PC-3 (cell line): ENCODE measurements around the gene SRPK3. TPM values are rescaled to one million over a fixed set of nuclear protein-coding genes. Genes with fewer than 3 reads are reported as not detected.

Experiments used
- ATAC-seq: fragments of 200-7000 bp; cut with Tn5 transposase; 2 replicates; pipeline ENCODE4 v1.9.1; 2020; ENCODE audit warnings: mild to moderate bottlenecking, moderate library complexity
- BruUV-seq: library from RNA; stranded (reverse); fragments of 400-500 nt; replicated peaks from 2 replicates; lab custom pipeline; 2021; lab: Mats Ljungman, UMichigan
- CTCF ChIA-PET: fragments of 300-600 bp; sonication (Branson Sonifier 250); formaldehyde crosslinking; loops from one replicate; lab custom pipeline; 2022; ENCODE audit warnings: antibody characterized with exemption; lab: Charles Lee
- POLR2A ChIA-PET: fragments of 300-600 bp; sonication (Branson Sonifier 250); formaldehyde crosslinking; loops from one replicate; lab custom pipeline; 2022; ENCODE audit warnings: antibody characterized with exemption; ENCODE audit not compliant: unreplicated experiment; lab: Charles Lee
- DNase-seq: peaks from one replicate; pipeline ENCODE4 v3.0.0-alpha.2; 2015
- H2AFZ ChIP-seq: fragments of 300-600 bp; sonication (generic); 2 replicates; pipeline ENCODE4 v1.6.0; 2016; ENCODE audit warnings: antibody characterized with exemption, low read length
- H3F3A ChIP-seq: fragments of 300-600 bp; sonication (generic); one replicate; pipeline ENCODE4 v1.6.0; 2017; ENCODE audit warnings: antibody characterized with exemption, low read length, control low read depth, mild to moderate bottlenecking; ENCODE audit not compliant: unreplicated experiment
- H3K27ac ChIP-seq: fragments of 300-600 bp; sonication (generic); 2 replicates; pipeline ENCODE4 v1.5.1; 2016; ENCODE audit warnings: mild to moderate bottlenecking, low read length
- H3K27me3 ChIP-seq: fragments of 300-600 bp; sonication (generic); 2 replicates; pipeline ENCODE4 v1.6.1; 2016; ENCODE audit warnings: low read length, mixed read lengths
- H3K36me3 ChIP-seq: fragments of 300-600 bp; sonication (generic); 2 replicates; pipeline ENCODE4 v1.6.1; 2016; ENCODE audit warnings: low read depth, mixed run types, low read length, mixed read lengths
- H3K4me1 ChIP-seq: fragments of 300-600 bp; sonication (generic); 2 replicates; pipeline ENCODE4 v1.5.1; 2016; ENCODE audit warnings: low read length; ENCODE audit not compliant: insufficient read depth
- H3K4me2 ChIP-seq: fragments of 300-600 bp; sonication (generic); 2 replicates; pipeline ENCODE4 v1.6.0; 2016; ENCODE audit warnings: low read length
- H3K4me3 ChIP-seq: fragments of 300-600 bp; sonication (generic); 2 replicates; pipeline ENCODE4 v1.5.1; 2016; ENCODE audit warnings: mild to moderate bottlenecking, low read length, mixed read lengths
- H3K79me2 ChIP-seq: fragments of 300-600 bp; sonication (generic); 2 replicates; pipeline ENCODE4 v1.6.1; 2017; ENCODE audit warnings: low read length, mixed read lengths
- H3K9ac ChIP-seq: fragments of 300-600 bp; sonication (generic); 2 replicates; pipeline ENCODE4 v1.6.0; 2016; ENCODE audit warnings: mild to moderate bottlenecking, low read length
- H3K9me2 ChIP-seq: fragments of 300-600 bp; sonication (generic); replicated peaks from 2 replicates; pipeline ENCODE4 v1.6.1; 2016; ENCODE audit warnings: mixed run types, low read length, mixed read lengths
- H3K9me3 ChIP-seq: fragments of 300-600 bp; sonication (generic); 2 replicates; pipeline ENCODE4 v1.6.1; 2016; ENCODE audit warnings: low read length, mixed read lengths
- H4K20me1 ChIP-seq: fragments of 300-600 bp; sonication (generic); 2 replicates; pipeline ENCODE4 v1.6.1; 2016; ENCODE audit warnings: low read length, mixed read lengths
- CTCF ChIP-seq: fragments of 300-600 bp; sonication (generic); conservative IDR thresholded peaks from 2 replicates; pipeline ENCODE4 v1.5.1; 2017; ENCODE audit warnings: antibody characterized with exemption, low read depth, mild to moderate bottlenecking, low read length
- EZH2 ChIP-seq: fragments of 300-600 bp; sonication (generic); IDR thresholded peaks from one replicate; pipeline ENCODE4 v1.6.1; 2017; ENCODE audit warnings: antibody characterized with exemption, mild to moderate bottlenecking, low read length; ENCODE audit not compliant: unreplicated experiment
- EZH2phosphoT487 ChIP-seq: fragments of 300-600 bp; sonication (generic); IDR thresholded peaks from 2 replicates; pipeline ENCODE4 v1.6.1; 2018; ENCODE audit warnings: mild to moderate bottlenecking, antibody characterized with exemption, low read length, borderline replicate concordance
- intact Hi-C: fragments of 100-400 bp; cut with micrococcal nuclease; formaldehyde crosslinking; loops from 2 replicates; pipeline ENCODE4 v1.9.0; 2023
- total RNA-seq: library from RNA; depleted of rRNA; stranded (reverse); fragments of >200 nt; gene quantifications from 2 replicates; pipeline ENCODE4 v1.2.3, GENCODE V29; 2014

Gene SRPK3
- total RNA-seq, 1 experiment from 2014 or later = 1.5 TPM

- DNase-seq (no peak), ATAC-seq (no peak)
- intact Hi-C loops = no loop called here
- Histone ChIP-seq H3K27ac (no peak overlapping the region), H3K9me3 (no peaks in the 10 kb centered on the region), H3F3A (no peaks in the 10 kb centered on the region), H4K20me1 (no peaks in the 10 kb centered on the region), H3K79me2 (no peaks in the 10 kb centered on the region), H3K4me1 (no peaks in the 10 kb centered on the region), H3K9me2 (no peaks in the 10 kb centered on the region), H3K4me3 (no peak overlapping the region), H3K4me2 (no peak overlapping the region), H3K36me3 (no peaks in the 10 kb centered on the region), H3K27me3 (peaks cover 45% of the 10 kb centered on the region), H2AFZ (no peak overlapping the region), H3K9ac (no peak overlapping the region)
- CTCF ChIA-PET = no interaction called here
- no TSS peak for BruUV-seq
- POLR2A ChIA-PET = no interaction called here
- TF ChIP-seq CTCF (no peak), EZH2 (no peak), EZH2phosphoT487 (no peak)
Observed at GRCh38 chrX:153827903-153828302, 47.1 kb downstream of the SRPK3 start.

GRCh38 chrX:153828308-153828707 lies 47.5 kb downstream of the SRPK3 start:
- Histone ChIP-seq H3K4me1 (no peaks in the 10 kb centered on the region), H3K4me2 (no peak overlapping the region), H3K27me3 (peaks cover 45% of the 10 kb centered on the region), H3K9me2 (no peaks in the 10 kb centered on the region), H3K9ac (no peak overlapping the region), H4K20me1 (no peaks in the 10 kb centered on the region), H3K79me2 (no peaks in the 10 kb centered on the region), H3K9me3 (no peaks in the 10 kb centered on the region), H2AFZ (no peak overlapping the region), H3K4me3 (no peak overlapping the region), H3K36me3 (no peaks in the 10 kb centered on the region), H3K27ac (no peak overlapping the region), H3F3A (no peaks in the 10 kb centered on the region)
- no peak for DNase-seq
- ChIA-PET POLR2A (no interaction called here), CTCF (no interaction called here)
- no peak for ATAC-seq
- intact Hi-C loops = no loop called here
- TF ChIP-seq EZH2 = no peak
- no peak for TF ChIP-seq EZH2phosphoT487
- TF ChIP-seq CTCF = no peak
- no TSS peak for BruUV-seq

GRCh38 chrX:153828723-153829548 lies 48.1 kb downstream of the SRPK3 start:
- no peaks in the 10 kb centered on the region for H4K20me1 ChIP-seq
- ATAC-seq (no peak), DNase-seq (no peak)
- CTCF ChIA-PET = no interaction called here
- BruUV-seq = no TSS peak
- no peak overlapping the region for H3K27ac ChIP-seq
- intact Hi-C loops = no loop called here
- no peaks in the 10 kb centered on the region for H3K79me2 ChIP-seq
- H3K36me3 ChIP-seq = no peaks in the 10 kb centered on the region
- no peak overlapping the region for H3K4me3 ChIP-seq
- H3K4me1 ChIP-seq = no peaks in the 10 kb centered on the region
- H3K27me3 ChIP-seq = peaks cover 45% of the 10 kb centered on the region
- no peaks in the 10 kb centered on the region for H3F3A ChIP-seq
- H3K9me3 ChIP-seq = no peaks in the 10 kb centered on the region
- POLR2A ChIA-PET = no interaction called here
- no peak overlapping the region for H2AFZ ChIP-seq
- H3K9me2 ChIP-seq = no peaks in the 10 kb centered on the region
- H3K9ac ChIP-seq = no peak overlapping the region
- H3K4me2 ChIP-seq = no peak overlapping the region
- TF ChIP-seq CTCF (no peak), EZH2 (no peak), EZH2phosphoT487 (no peak)
